GM13977 (cell line): ENCODE measurements around the gene EML6.

Experiments used
- DNase-seq: peaks from one replicate; pipeline ENCODE4 v3.0.0; 2012; ENCODE audit warnings: low spot score
- CTCF ChIP-seq: IDR thresholded peaks from 2 replicates; pipeline ENCODE4 v1.5.1; 2012; ENCODE audit warnings: mild to moderate bottlenecking, control low read depth; ENCODE audit not compliant: insufficient read depth; ENCODE audit errors: extremely low read depth, missing control alignments
- in situ Hi-C: fragments of 300-500 bp; cut with MboI; formaldehyde crosslinking; loops from one replicate; pipeline ENCODE4 v1.12.0; 2022; ENCODE audit warnings: low sequenced_read_pairs, low pct_unique_long_range_greater_than_20kb, mixed read lengths, inconsistent platforms; ENCODE audit not compliant: unreplicated experiment

Gene EML6

GRCh38 chr2:54969940-54970338 lies 246.5 kb downstream of the EML6 start:
- no peak for TF ChIP-seq CTCF
- in situ Hi-C loops = no loop called here
- DNase-seq = no peak

- no peak for DNase-seq
- TF ChIP-seq CTCF = no peak
- in situ Hi-C loops = no loop called here
These were observed 251.7 kb downstream of the EML6 start for GRCh38 chr2:54975175-54975574.

- no peak for DNase-seq
- in situ Hi-C loops = no loop called here
- no peak for TF ChIP-seq CTCF
These were observed 252.4 kb downstream of the EML6 start for GRCh38 chr2:54975598-54976492.

GRCh38 chr2:54977149-54977548 lies 253.7 kb downstream of the EML6 start:
- TF ChIP-seq CTCF = no peak
- peak; percentile 32 for DNase-seq
- in situ Hi-C loops = no loop called here

GRCh38 chr2:54979321-54980044 lies 256.0 kb downstream of the EML6 start:
- TF ChIP-seq CTCF = no peak
- in situ Hi-C loops = no loop called here
- DNase-seq = no peak

- TF ChIP-seq CTCF = no peak
- no peak for DNase-seq
- in situ Hi-C loops = no loop called here
These were observed 257.9 kb downstream of the EML6 start for GRCh38 chr2:54981385-54981784.
